ACC112 (cell line): ENCODE results near the gene ALK.

Experiments used
- H2AFZ ChIP-seq: fragments of 200-600 bp; sonication (generic); one replicate; pipeline ENCODE4 v1.6.0; 2017; ENCODE audit warnings: antibody characterized with exemption, low read length; ENCODE audit not compliant: unreplicated experiment
- H3K27ac ChIP-seq: fragments of 200-600 bp; sonication (generic); 2 replicates; pipeline ENCODE4 v1.5.1; 2014; ENCODE audit warnings: low read depth, mild to moderate bottlenecking, antibody characterized with exemption, low read length, moderate library complexity
- H3K27me3 ChIP-seq: fragments of 200-600 bp; sonication (generic); 2 replicates; pipeline ENCODE4 v1.6.1; 2014; ENCODE audit warnings: mild to moderate bottlenecking, antibody characterized with exemption, low read length, moderate library complexity, mixed read lengths; ENCODE audit not compliant: insufficient read depth
- H3K36me3 ChIP-seq: fragments of 200-600 bp; sonication (generic); 2 replicates; pipeline ENCODE4 v1.6.1; 2016; ENCODE audit warnings: mild to moderate bottlenecking, antibody characterized with exemption, low read length, moderate library complexity, mixed read lengths; ENCODE audit not compliant: insufficient read depth
- H3K4me1 ChIP-seq: fragments of 200-600 bp; sonication (generic); one replicate; pipeline ENCODE4 v1.6.1; 2016; ENCODE audit warnings: low read length, mixed read lengths; ENCODE audit not compliant: insufficient read depth, unreplicated experiment, control insufficient read depth
- H3K4me3 ChIP-seq: fragments of 200-600 bp; sonication (generic); 2 replicates; pipeline ENCODE4 v1.5.1; 2014; ENCODE audit warnings: mild to moderate bottlenecking, low read depth, low read length
- H3K79me2 ChIP-seq: fragments of 200-600 bp; sonication (generic); one replicate; pipeline ENCODE4 v1.6.0; 2016; ENCODE audit warnings: low read length; ENCODE audit not compliant: control insufficient read depth, unreplicated experiment, insufficient read depth

ALK gene

GRCh38 chr2:29876374-29876773, 45.0 kb downstream of the ALK start:
- H3K36me3 ChIP-seq, result no peaks in the 10 kb centered on the region

GRCh38 chr2:29874745-29875144, 46.6 kb downstream of the ALK start:
- no peak overlapping the region for H2AFZ ChIP-seq
- no peaks in the 10 kb centered on the region for H3K4me1 ChIP-seq
- no peaks in the 10 kb centered on the region for H3K79me2 ChIP-seq
- no peak overlapping the region for H3K4me3 ChIP-seq
- H3K36me3 ChIP-seq, result no peaks in the 10 kb centered on the region
- no peak overlapping the region for H3K27ac ChIP-seq
- no peaks in the 10 kb centered on the region for H3K27me3 ChIP-seq

More at GRCh38 chr2:29876374-29876773, 45.0 kb downstream of the ALK start:
- Histone ChIP-seq H3K27me3 (0 out of 2 replicates have a peak, but pooled peaks cover 5% of the 10 kb centered on the region), H3K27ac (no peak overlapping the region), H2AFZ (no peak overlapping the region), H3K4me3 (no peak overlapping the region), H3K4me1 (no peaks in the 10 kb centered on the region), H3K79me2 (no peaks in the 10 kb centered on the region)

- Histone ChIP-seq H3K36me3 (no peaks in the 10 kb centered on the region), H3K27me3 (0 out of 2 replicates have a peak, but pooled peaks cover 3% of the 10 kb centered on the region), H3K79me2 (no peaks in the 10 kb centered on the region), H3K4me3 (no peak overlapping the region), H3K4me1 (no peaks in the 10 kb centered on the region), H3K27ac (no peak overlapping the region), H2AFZ (no peak overlapping the region)
These were observed 48.5 kb downstream of the ALK start for GRCh38 chr2:29872870-29873269.

- Histone ChIP-seq H3K27ac (no peak overlapping the region), H2AFZ (no peak overlapping the region), H3K36me3 (no peaks in the 10 kb centered on the region), H3K4me1 (no peaks in the 10 kb centered on the region), H3K4me3 (no peak overlapping the region), H3K27me3 (0 out of 2 replicates have a peak, but pooled peaks cover 3% of the 10 kb centered on the region), H3K79me2 (no peaks in the 10 kb centered on the region)
These were observed 49.8 kb downstream of the ALK start for GRCh38 chr2:29871541-29871940.

DNA sequence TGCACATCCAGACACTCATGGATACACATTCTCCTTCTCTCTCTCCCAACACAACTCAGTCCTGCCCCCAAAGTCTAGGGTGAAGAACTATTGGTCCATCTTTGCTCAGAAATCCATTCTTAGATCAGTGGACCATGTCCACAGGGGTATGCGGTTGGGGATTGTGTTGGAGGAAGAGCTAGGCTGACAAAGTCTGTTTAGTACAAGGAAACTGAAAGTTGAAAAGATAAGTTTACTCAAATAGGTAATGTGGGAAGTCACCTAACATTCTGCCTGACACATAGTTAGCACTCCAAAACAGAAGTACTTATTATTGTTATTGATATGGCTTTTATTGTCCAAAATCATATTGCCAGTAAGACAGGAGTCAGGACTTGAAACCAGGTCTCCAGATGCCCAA, 55.9 kb downstream of the ALK start:
- H3K36me3 ChIP-seq, result no peaks in the 10 kb centered on the region
- H3K27ac ChIP-seq, result no peak overlapping the region
- H2AFZ ChIP-seq, result no peak overlapping the region
- H3K4me3 ChIP-seq, result no peak overlapping the region
- H3K27me3 ChIP-seq, result peaks cover 11% of the 10 kb centered on the region
- no peaks in the 10 kb centered on the region for H3K4me1 ChIP-seq
- no peaks in the 10 kb centered on the region for H3K79me2 ChIP-seq

DNA sequence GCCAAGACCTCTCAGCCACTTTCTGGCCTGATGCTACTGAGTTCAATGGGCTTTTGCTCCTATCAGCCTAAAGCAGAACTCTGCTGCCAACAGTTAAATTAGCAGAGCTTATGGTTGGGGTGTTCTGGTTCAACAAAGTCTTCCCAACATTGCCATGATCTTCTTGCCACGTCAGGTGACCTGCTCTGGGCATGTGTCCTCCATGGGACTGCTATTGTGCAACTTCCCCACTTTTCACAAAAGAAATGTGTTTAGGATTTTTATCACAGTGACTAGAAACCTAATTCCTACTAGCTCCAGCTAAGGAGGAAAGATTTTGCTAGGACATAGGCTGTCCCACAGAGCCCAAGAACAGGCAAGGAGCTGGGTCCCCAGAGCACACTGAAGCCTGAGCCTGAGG, 56.4 kb downstream of the ALK start:
- peaks cover 11% of the 10 kb centered on the region for H3K27me3 ChIP-seq

GRCh38 chr2:29855924-29856639, 65.3 kb downstream of the ALK start:
- H3K36me3 ChIP-seq, result no peaks in the 10 kb centered on the region

More for the DNA sequence above, 56.4 kb downstream of the ALK start:
- Histone ChIP-seq H3K27ac (no peak overlapping the region), H3K36me3 (no peaks in the 10 kb centered on the region), H3K4me3 (no peak overlapping the region), H3K79me2 (no peaks in the 10 kb centered on the region), H2AFZ (no peak overlapping the region), H3K4me1 (no peaks in the 10 kb centered on the region)

DNA sequence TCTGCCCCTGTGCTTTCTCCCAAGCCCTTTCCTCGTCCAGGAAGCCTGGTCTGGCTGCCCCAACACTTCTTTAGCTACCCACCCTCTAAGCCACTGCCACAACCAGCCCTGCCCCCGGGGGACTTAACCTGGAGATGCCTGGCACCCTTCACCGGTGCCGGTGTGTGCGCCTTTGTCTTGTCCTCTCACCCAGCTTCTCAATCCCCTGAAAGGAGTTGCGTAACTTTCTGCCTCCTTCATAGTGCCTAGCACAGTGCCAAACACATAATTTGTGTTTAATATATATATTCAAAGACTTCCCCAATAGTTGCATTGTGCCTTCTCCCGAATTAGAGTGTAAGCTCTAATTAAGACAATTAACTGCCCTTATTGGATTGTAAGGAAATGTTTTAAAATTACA, 70.6 kb downstream of the ALK start:
- H3K79me2 ChIP-seq, result no peaks in the 10 kb centered on the region
- H3K27me3 ChIP-seq, result peaks cover 26% of the 10 kb centered on the region
- no peak overlapping the region for H3K27ac ChIP-seq
- no peaks in the 10 kb centered on the region for H3K4me1 ChIP-seq
- H2AFZ ChIP-seq, result no peak overlapping the region
- no peaks in the 10 kb centered on the region for H3K36me3 ChIP-seq
- H3K4me3 ChIP-seq, result no peak overlapping the region

More at GRCh38 chr2:29855924-29856639, 65.3 kb downstream of the ALK start:
- H3K27me3 ChIP-seq, result peaks cover 17% of the 10 kb centered on the region; the same call in 1 of the 2 replicates
- H3K79me2 ChIP-seq, result no peaks in the 10 kb centered on the region
- no peaks in the 10 kb centered on the region for H3K4me1 ChIP-seq
- H3K27ac ChIP-seq, result no peak overlapping the region
- no peak overlapping the region for H3K4me3 ChIP-seq
- no peak overlapping the region for H2AFZ ChIP-seq

GRCh38 chr2:29848566-29849310, 72.6 kb downstream of the ALK start:
- Histone ChIP-seq H3K36me3 (no peaks in the 10 kb centered on the region), H2AFZ (no peak overlapping the region), H3K27ac (no peak overlapping the region), H3K4me1 (peaks cover 9% of the 10 kb centered on the region), H3K27me3 (peaks cover 26% of the 10 kb centered on the region), H3K4me3 (no peak overlapping the region), H3K79me2 (no peaks in the 10 kb centered on the region)

- no peaks in the 10 kb centered on the region for H3K79me2 ChIP-seq
- H3K4me3 ChIP-seq, result no peak overlapping the region
- H2AFZ ChIP-seq, result no peak overlapping the region
- H3K36me3 ChIP-seq, result no peaks in the 10 kb centered on the region
- H3K27me3 ChIP-seq, result peaks cover 31% of the 10 kb centered on the region
- H3K27ac ChIP-seq, result no peak overlapping the region
- H3K4me1 ChIP-seq, result peaks cover 9% of the 10 kb centered on the region
These were observed 73.5 kb downstream of the ALK start for GRCh38 chr2:29847886-29848285.
